Fibroblast of villous mesenchyme (primary cell): Measurements from ENCODE around the gene PUM1. TPM values are rescaled to one million over a fixed set of nuclear protein-coding genes. Genes with fewer than 3 reads are reported as not detected.
A peak's percentile ranks its signal among the peaks of the same experiment; 100 is the strongest.
"Not testable (repeated sequence)": the region's sequence is repeated elsewhere in the genome, so short reads cannot be mapped to it uniquely, and the experiment has no call there.

Experiments
- DNase-seq: peaks from one replicate; pipeline ENCODE4 v3.0.0-alpha.2; 2010; ENCODE audit warnings: low read depth
- H3K4me3 ChIP-seq: 2 replicates; pipeline ENCODE4 v1.5.1; 2011; ENCODE audit warnings: low read depth, mild to moderate bottlenecking, low read length
- total RNA-seq: library from RNA; depleted of rRNA; stranded (reverse); fragments of >200 nt; gene quantifications from 2 replicates; pipeline ENCODE4 v1.2.3, GENCODE V29; 2012
- TF ChIP-seq, protein P1 (sequence below): IDR thresholded peaks from 2 replicates; pipeline ENCODE4 v1.5.1; 2012; ENCODE audit warnings: low read depth, mild to moderate bottlenecking, low read length; ENCODE audit not compliant: insufficient read depth

PUM1 gene
- total RNA-seq, 1 donor = 81.6 TPM

GRCh38 chr1:31040038-31040437 lies 25.5 kb downstream of the PUM1 start:
- H3K4me3 ChIP-seq = no peak overlapping the region
- TF ChIP-seq, protein P1, sequence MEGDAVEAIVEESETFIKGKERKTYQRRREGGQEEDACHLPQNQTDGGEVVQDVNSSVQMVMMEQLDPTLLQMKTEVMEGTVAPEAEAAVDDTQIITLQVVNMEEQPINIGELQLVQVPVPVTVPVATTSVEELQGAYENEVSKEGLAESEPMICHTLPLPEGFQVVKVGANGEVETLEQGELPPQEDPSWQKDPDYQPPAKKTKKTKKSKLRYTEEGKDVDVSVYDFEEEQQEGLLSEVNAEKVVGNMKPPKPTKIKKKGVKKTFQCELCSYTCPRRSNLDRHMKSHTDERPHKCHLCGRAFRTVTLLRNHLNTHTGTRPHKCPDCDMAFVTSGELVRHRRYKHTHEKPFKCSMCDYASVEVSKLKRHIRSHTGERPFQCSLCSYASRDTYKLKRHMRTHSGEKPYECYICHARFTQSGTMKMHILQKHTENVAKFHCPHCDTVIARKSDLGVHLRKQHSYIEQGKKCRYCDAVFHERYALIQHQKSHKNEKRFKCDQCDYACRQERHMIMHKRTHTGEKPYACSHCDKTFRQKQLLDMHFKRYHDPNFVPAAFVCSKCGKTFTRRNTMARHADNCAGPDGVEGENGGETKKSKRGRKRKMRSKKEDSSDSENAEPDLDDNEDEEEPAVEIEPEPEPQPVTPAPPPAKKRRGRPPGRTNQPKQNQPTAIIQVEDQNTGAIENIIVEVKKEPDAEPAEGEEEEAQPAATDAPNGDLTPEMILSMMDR = no peak
- DNase-seq = no peak

- not testable (repeated sequence) for DNase-seq, H3K4me3 ChIP-seq
Observed at GRCh38 chr1:31038935-31039334, 26.6 kb downstream of the PUM1 start.

DNA sequence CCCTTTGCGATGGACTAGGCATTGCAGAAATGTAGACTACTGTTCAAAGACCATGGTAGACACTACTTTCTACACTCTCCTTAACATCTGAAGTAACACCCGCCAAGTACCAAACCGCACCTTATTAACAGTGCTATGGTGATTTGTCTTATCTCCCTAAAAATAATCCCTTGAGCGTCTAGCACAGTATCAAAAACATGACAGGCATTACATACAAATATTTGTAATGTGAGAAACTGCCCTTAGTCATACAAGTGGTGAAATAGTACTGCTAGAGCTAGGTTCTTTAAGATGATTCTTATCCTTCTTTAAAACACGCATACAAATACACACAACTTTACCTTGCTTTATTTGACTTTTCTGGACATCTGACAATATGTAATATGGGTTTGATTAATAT lies 27.2 kb downstream of the PUM1 start:
- peak; percentile 87 for DNase-seq
- H3K4me3 ChIP-seq = no peak overlapping the region
- TF ChIP-seq, protein P1 = no peak

DNA sequence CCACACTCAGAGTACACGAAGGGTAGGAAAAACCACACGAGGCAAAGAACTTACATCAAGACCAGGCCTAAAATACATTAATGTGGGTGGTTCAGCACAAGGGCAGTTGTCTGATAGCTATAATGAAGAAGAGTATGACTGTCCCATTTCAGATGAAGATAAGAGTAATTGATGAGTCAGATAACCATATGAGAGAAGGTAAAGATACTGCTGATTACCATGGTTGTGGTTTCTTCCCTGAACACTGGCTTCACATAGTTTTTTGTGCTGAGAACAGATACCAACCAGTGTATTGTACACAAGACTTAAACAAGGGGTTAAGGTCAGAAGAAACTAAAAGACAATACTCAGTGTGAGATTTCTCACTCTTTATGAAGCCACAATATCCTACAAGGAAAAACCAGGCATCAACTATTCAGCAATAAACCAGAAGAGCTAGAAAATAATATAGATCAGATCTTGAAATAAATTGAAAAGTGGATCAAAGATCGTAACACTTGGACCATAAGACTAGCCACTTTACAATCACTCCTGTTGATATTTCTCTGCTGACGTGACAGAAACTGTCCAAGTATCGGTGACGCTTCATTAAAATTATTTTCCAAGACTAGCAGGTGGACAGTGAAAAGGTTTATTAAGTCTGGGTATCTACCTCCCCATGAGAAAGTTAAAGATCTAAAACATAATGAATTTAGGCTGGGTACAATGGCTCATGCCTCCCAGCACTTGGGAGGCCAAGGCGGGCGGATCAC lies 28.6 kb downstream of the PUM1 start:
- TF ChIP-seq, protein P1 = no peak
- no peak overlapping the region for H3K4me3 ChIP-seq
- no peak for DNase-seq

DNA sequence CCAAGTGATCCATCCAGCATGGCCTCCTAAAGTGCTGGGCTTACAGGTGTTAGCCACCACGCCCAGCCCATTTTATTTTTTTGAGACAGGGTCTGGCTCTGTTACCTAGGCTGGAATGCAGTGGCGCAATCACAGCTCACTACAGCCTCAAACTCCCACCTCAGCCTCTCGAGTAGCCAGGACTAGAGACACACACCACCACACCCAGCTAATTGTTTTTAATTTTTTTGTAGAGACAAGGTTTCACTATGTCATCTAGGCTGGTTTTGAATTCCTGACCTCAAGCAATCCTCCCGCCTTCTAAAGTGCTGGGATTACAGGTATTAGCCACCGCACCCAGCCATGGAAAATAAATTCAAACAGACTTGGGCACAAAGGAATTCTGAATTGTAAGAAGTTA lies 31.9 kb downstream of the PUM1 start:
- TF ChIP-seq, protein P1 = no peak
- H3K4me3 ChIP-seq = no peak overlapping the region
- no peak for DNase-seq

DNA sequence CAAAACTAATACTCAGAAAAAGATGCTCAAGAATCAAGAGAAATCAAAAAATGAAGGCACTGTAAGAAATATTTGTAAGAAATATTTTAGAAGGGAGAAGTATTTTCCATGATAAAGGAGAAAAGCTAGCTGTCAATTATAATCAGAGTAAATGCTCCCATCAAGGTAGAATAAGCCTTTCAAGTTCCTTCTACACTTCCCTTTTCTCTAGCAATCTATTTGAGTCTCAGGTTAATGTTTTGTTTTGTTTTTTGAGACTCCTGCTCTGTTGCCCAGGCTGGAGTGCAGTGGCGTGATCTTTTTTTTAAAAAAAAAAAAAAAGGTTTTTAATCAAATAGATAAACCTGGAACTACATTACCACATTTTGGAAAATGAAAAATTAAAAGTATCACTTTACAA lies 33.3 kb downstream of the PUM1 start:
- DNase-seq = no peak
- TF ChIP-seq, protein P1 = no peak
- H3K4me3 ChIP-seq = no peak overlapping the region

DNA sequence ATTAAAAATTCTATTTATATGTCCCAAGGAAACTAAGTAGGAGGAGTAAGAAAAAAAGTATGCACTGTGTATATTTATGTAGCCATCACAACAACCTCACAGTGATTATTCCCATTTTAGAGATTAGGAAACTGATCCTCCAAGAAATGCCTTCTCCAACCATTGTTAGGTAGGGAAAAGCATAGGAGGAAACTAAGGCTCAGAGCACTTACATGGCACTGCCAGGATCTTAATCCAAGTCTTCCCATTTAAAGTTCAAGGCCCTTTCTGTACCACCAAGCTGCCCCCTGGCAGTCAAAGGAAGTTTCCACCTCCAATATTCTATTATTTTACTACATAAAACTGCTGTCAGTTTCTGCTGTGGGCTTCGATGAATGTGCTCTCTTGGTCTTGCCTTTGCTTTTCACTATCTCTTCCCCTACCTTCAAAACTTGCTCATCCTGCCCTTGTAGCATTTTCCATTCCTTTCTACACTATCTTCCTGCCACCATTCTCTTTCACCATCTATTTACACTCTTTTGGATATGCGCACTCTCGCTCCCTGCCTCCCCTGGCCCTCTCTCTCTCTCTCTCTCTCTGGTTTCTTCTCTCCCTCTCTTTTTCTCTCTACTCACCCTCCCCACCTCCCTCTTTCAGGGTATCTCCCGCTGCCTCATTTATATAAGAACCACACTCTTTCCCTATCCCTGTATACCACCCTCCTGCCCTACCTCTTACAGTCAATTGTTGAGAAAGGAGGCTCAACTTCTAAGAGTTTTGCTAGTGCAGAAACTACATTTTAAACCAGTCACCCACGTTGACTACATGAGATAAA lies 34.0 kb downstream of the PUM1 start:
- H3K4me3 ChIP-seq = no peak overlapping the region
- DNase-seq = no peak
- TF ChIP-seq, protein P1 = no peak
